Loucy (cell line): Measurements from ENCODE around the gene IGF2BP3.

Source experiments
- EZH2phosphoT487 ChIP-seq: fragments of 200-600 bp; IDR thresholded peaks from 2 replicates; pipeline ENCODE4 v1.6.1; 2018; ENCODE audit warnings: antibody characterized with exemption, mild to moderate bottlenecking, moderate library complexity, borderline replicate concordance
- TF ChIP-seq, protein P1 (sequence below): fragments of 200-600 bp; sonication (generic); conservative IDR thresholded peaks from 2 replicates; pipeline ENCODE4 v1.5.1; 2014; ENCODE audit warnings: mild to moderate bottlenecking, antibody characterized with exemption, low read length

DNA sequence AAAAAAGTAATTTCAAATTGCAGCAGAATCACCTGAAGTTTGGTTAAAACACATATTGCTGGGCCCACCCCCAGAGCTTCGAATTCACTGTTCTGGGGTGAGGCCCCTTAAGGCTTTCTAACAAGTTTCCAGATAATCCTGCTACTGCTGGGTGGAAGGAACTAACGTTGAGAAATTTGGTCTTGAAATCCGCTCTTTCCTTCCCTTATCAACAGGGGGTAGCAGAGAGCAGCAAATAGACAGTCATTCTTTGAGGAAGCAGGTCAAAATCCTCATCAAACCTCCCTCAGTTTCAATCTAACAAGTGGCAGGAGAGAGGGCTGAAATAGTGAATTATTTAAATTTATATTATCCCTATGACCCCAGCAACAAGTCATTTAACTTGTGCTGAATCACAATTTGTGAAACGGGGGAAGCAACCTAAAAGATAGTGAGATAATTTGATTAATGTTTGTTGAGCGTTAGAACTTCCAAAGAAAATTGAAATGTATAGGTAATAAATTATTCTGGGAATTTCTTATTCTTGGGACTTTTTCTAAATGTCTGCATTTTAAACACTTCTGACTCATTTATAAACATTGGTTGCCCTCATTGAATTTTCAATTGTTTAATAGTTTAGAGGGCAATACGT is 192.8 kb downstream of the IGF2BP3 start:
- TF ChIP-seq, protein P1, sequence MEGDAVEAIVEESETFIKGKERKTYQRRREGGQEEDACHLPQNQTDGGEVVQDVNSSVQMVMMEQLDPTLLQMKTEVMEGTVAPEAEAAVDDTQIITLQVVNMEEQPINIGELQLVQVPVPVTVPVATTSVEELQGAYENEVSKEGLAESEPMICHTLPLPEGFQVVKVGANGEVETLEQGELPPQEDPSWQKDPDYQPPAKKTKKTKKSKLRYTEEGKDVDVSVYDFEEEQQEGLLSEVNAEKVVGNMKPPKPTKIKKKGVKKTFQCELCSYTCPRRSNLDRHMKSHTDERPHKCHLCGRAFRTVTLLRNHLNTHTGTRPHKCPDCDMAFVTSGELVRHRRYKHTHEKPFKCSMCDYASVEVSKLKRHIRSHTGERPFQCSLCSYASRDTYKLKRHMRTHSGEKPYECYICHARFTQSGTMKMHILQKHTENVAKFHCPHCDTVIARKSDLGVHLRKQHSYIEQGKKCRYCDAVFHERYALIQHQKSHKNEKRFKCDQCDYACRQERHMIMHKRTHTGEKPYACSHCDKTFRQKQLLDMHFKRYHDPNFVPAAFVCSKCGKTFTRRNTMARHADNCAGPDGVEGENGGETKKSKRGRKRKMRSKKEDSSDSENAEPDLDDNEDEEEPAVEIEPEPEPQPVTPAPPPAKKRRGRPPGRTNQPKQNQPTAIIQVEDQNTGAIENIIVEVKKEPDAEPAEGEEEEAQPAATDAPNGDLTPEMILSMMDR, result peak; percentile 86
- no peak for TF ChIP-seq EZH2phosphoT487
